Panc1 (cell line): ENCODE results near the gene PTCD2. TPM values are rescaled to one million over a fixed set of nuclear protein-coding genes. Genes with fewer than 3 reads are reported as not detected.

Source experiments
- ATAC-seq: fragments of 200-7000 bp; cut with Tn5 transposase; 2 replicates; pipeline ENCODE4 v1.9.1; 2020; ENCODE audit warnings: mild to moderate bottlenecking, moderate library complexity
- BruUV-seq: library from RNA; stranded (reverse); fragments of 400-500 nt; replicated peaks from 2 replicates; lab custom pipeline; 2021; lab: Mats Ljungman, UMichigan
- CTCF ChIA-PET: fragments of 300-600 bp; sonication (Branson Sonifier 250); formaldehyde crosslinking; loops from one replicate; lab custom pipeline; 2022; ENCODE audit warnings: antibody characterized with exemption; lab: Charles Lee
- POLR2A ChIA-PET: fragments of 300-600 bp; sonication (Branson Sonifier 250); formaldehyde crosslinking; loops from one replicate; lab custom pipeline; 2022; ENCODE audit warnings: antibody characterized with exemption; lab: Charles Lee
- DNase-seq: peaks from one replicate; pipeline ENCODE4 v3.0.0-alpha.2; 2010; ENCODE audit warnings: low read depth, low spot score
- H3K27ac ChIP-seq: 2 replicates; pipeline ENCODE4 v1.5.1; 2011; ENCODE audit warnings: mild to moderate bottlenecking, low read length, inconsistent platforms
- H3K27me3 ChIP-seq: fragments of 200-500 bp; sonication (Bioruptor generic); 2 replicates; pipeline ENCODE4 v1.6.0; 2014; ENCODE audit warnings: low read length, inconsistent platforms; ENCODE audit not compliant: control insufficient read depth, insufficient read depth
- H3K36me3 ChIP-seq: fragments of 200-500 bp; sonication (Bioruptor generic); 2 replicates; pipeline ENCODE4 v1.5.1; 2014; ENCODE audit warnings: inconsistent platforms, mild to moderate bottlenecking, low read length, moderate library complexity; ENCODE audit not compliant: control insufficient read depth, insufficient read depth
- H3K4me1 ChIP-seq: 2 replicates; pipeline ENCODE4 v1.5.1; 2011; ENCODE audit warnings: inconsistent platforms, mild to moderate bottlenecking, low read length, moderate library complexity; ENCODE audit not compliant: control insufficient read depth, insufficient read depth
- H3K4me3 ChIP-seq, 2 experiments: 2 replicates each; pipeline ENCODE4 v1.5.1; 2011 to 2012; ENCODE audit warnings: low read depth in 2 of 2, low read length in 2 of 2, mild to moderate bottlenecking in 2 of 2, inconsistent platforms in 1 of 2, moderate library complexity in 1 of 2
- H3K9me3 ChIP-seq: fragments of 200-500 bp; sonication (Bioruptor generic); 2 replicates; pipeline ENCODE4 v1.5.1; 2014; ENCODE audit warnings: low read depth, mild to moderate bottlenecking, inconsistent platforms, low read length, moderate library complexity; ENCODE audit not compliant: control insufficient read depth, insufficient read depth
- CTCF ChIP-seq: fragments of 450-650 bp; IDR thresholded peaks from 2 replicates; pipeline ENCODE4 v1.5.1; 2017; ENCODE audit warnings: mild to moderate bottlenecking
- POLR2AphosphoS5 ChIP-seq: IDR thresholded peaks from 2 replicates; pipeline ENCODE4 v1.6.1; 2012; ENCODE audit warnings: mild to moderate bottlenecking, low read depth, low read length, moderate library complexity
- REST ChIP-seq, 2 experiments: IDR thresholded peaks; 2 replicates each; pipeline ENCODE4 v1.6.1; 2011 to 2012; ENCODE audit warnings: low read depth in 2 of 2, control low read depth in 1 of 2, low read length in 1 of 2, mild to moderate bottlenecking in 1 of 2, moderate library complexity in 1 of 2; ENCODE audit not compliant: insufficient read depth in 1 of 2
- SIN3A ChIP-seq: IDR thresholded peaks from 2 replicates; pipeline ENCODE4 v1.6.1; 2012; ENCODE audit warnings: low read depth, mild to moderate bottlenecking, low read length, moderate library complexity, borderline replicate concordance; ENCODE audit not compliant: insufficient read depth
- TCF7L2 ChIP-seq: IDR thresholded peaks from 2 replicates; pipeline ENCODE4 v1.6.1; 2011; ENCODE audit warnings: mild to moderate bottlenecking, low read depth, low read length, inconsistent platforms
- in situ Hi-C: cut with HindIII; loops from 2 replicates; pipeline ENCODE4 v1.10.0; 2016; ENCODE audit warnings: low sequenced_read_pairs, low pct_unique_long_range_greater_than_20kb
- intact Hi-C: fragments of 100-400 bp; cut with micrococcal nuclease; formaldehyde crosslinking; loops from one replicate; pipeline ENCODE4 v1.10.0; 2022; ENCODE audit not compliant: unreplicated experiment
- total RNA-seq: library from RNA; stranded (reverse); gene quantifications from one replicate; pipeline ENCODE4 v1.2.1, GENCODE V29; 2021; ENCODE audit not compliant: unreplicated experiment

PTCD2 gene
- total RNA-seq, 1 experiment from 2014 or later: 13.0 TPM

DNA sequence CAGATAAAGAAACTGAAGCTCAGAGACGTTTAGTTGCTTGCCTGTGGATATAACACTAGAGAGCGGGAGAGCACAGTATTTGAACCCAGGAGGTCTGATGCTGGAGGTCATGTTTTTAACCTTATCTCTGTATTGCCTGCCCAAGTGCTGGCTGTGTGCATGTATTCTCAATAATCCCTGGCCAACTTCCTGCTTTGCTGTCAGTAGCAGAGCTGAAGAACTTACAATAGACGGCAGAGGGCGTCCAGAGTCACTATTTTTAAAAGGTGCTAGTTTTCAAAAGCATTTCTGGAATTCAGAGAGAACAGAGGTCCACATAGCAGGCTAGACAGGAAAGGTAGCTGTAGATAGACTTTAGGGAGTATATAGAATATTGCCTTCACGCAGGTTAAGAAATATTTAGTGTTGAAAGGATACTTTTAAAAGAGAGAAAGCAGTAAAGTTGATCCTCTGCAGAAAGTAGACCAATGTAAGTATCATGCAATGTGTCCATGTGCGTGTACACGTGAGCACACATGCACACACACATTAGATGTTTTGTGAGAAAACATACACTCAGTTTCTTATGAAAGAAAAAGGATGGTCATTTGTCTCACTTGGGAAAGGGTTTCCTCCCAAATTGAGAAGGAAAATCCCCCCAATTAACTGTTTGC lies 46.3 kb downstream of the PTCD2 start:
- no peak overlapping the region for H3K27ac ChIP-seq
- H3K27me3 ChIP-seq: no peaks in the 10 kb centered on the region
- H3K36me3 ChIP-seq: no peaks in the 10 kb centered on the region
- TF ChIP-seq REST (IDR thresholded peaks at IDR 0.05; ENCODE audit: insufficient read depth in 1 of 2, low read depth in 2 of 2, low read length in 1 of 2) (no peak), POLR2AphosphoS5 (no peak; the same call in 1 of the 2 replicates), TCF7L2 (no peak), SIN3A (no peak), CTCF (peak; percentile 85)
- BruUV-seq: no TSS peak
- ChIA-PET CTCF (interaction anchor here (1.1 to 1.9 kb wide), 2 partner anchors 158 to 451 kb away, joined by 3 to 9 read pairs; no protein-coding TSS in a partner anchor), POLR2A (no interaction called here)
- ATAC-seq: peak; percentile 93
- DNase-seq: peak; percentile 62
- in situ Hi-C loops (no loop called here), intact Hi-C loops (loop anchor here (2.0 to 5.0 kb wide), 2 partner anchors 156 to 452 kb away; no protein-coding TSS in a partner anchor)
- no peaks in the 10 kb centered on the region for H3K9me3 ChIP-seq
- no peak overlapping the region for H3K4me3 ChIP-seq
- H3K4me1 ChIP-seq: 0 out of 2 replicates have a peak, but pooled peaks cover 2% of the 10 kb centered on the region

- BruUV-seq: no TSS peak
- CTCF ChIA-PET: no interaction called here
- TF ChIP-seq CTCF: no peak
- no peak for TF ChIP-seq REST (IDR thresholded peaks at IDR 0.05; ENCODE audit: insufficient read depth in 1 of 2, low read depth in 2 of 2, low read length in 1 of 2)
- Histone ChIP-seq H3K9me3 (no peaks in the 10 kb centered on the region), H3K4me1 (no peaks in the 10 kb centered on the region), H3K36me3 (no peaks in the 10 kb centered on the region), H3K27me3 (no peaks in the 10 kb centered on the region), H3K27ac (no peak overlapping the region), H3K4me3 (no peak overlapping the region)
- intact Hi-C loops: loop anchor here (5.0 kb wide), 1 partner anchor 154 kb away; no protein-coding TSS in a partner anchor
- ATAC-seq (no peak), DNase-seq (no peak)
- POLR2A ChIA-PET: no interaction called here
- in situ Hi-C loops: no loop called here
These were observed 48.1 kb downstream of the PTCD2 start for GRCh38 chr5:72368271-72368670.
